Transverse colon (tissue), 4 donors: ENCODE data around the gene TMEM163.

Source experiments
- EP300 ChIP-seq: sonication (generic); formaldehyde crosslinking; IDR thresholded peaks from one replicate; pipeline ENCODE4 v1.6.1; 2017; ENCODE audit warnings: antibody characterized with exemption, low read depth
- POLR2A ChIP-seq: fragments of 450-650 bp; IDR thresholded peaks from one replicate; pipeline ENCODE4 v1.6.1; 2016; ENCODE audit warnings: antibody characterized with exemption, mild to moderate bottlenecking, moderate library complexity
- POLR2AphosphoS5 ChIP-seq, 3 donors: sonication (generic); formaldehyde crosslinking; IDR thresholded peaks; one replicate each; pipeline ENCODE4 v1.6.1; 2016; ENCODE audit warnings: antibody characterized with exemption in 3 of 3
- TF ChIP-seq, protein P1 (sequence below), 5 experiments: fragments of 200-600 bp in 3 of 5; fragments of 450-650 bp in 2 of 5; sonication (generic) in 3 of 5; IDR thresholded peaks; 1 replicate in 2 of 5; 2 replicates in 3 of 5; pipeline ENCODE4 v1.5.1; 2016 to 2017; ENCODE audit warnings: antibody characterized with exemption in 5 of 5, inconsistent platforms in 3 of 5, mild to moderate bottlenecking in 2 of 5, moderate library complexity in 1 of 5

DNA sequence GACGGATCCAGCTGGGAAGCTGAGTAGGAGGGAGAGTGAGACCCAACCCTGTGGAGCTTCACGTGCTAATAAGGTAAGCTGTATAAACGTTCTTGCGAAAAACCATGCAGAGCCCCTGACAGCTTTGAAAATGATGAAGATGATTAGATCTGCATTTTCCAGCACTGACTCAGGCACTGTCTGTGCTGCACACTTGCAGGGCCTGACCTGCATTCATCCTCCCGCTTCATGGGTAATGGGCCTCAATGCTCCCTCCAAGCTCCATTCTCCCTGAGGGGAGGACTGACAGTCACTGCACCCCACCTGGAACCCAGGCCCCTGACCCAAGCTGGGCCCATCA is 205.4 kb downstream of the TMEM163 start:
- TF ChIP-seq, protein P1, sequence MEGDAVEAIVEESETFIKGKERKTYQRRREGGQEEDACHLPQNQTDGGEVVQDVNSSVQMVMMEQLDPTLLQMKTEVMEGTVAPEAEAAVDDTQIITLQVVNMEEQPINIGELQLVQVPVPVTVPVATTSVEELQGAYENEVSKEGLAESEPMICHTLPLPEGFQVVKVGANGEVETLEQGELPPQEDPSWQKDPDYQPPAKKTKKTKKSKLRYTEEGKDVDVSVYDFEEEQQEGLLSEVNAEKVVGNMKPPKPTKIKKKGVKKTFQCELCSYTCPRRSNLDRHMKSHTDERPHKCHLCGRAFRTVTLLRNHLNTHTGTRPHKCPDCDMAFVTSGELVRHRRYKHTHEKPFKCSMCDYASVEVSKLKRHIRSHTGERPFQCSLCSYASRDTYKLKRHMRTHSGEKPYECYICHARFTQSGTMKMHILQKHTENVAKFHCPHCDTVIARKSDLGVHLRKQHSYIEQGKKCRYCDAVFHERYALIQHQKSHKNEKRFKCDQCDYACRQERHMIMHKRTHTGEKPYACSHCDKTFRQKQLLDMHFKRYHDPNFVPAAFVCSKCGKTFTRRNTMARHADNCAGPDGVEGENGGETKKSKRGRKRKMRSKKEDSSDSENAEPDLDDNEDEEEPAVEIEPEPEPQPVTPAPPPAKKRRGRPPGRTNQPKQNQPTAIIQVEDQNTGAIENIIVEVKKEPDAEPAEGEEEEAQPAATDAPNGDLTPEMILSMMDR (IDR thresholded peaks at IDR 0.05) = no peak
- TF ChIP-seq POLR2AphosphoS5 (IDR thresholded peaks at IDR 0.05) = no peak
- TF ChIP-seq EP300 = no peak
- TF ChIP-seq POLR2A = no peak
